C4-2B (cell line): ENCODE measurements around the gene PDGFD.

Experiments
- CTCF ChIP-seq: fragments of 450-650 bp; conservative IDR thresholded peaks from 2 replicates; pipeline ENCODE4 v1.5.1; 2017; ENCODE audit warnings: mild to moderate bottlenecking
- ZFX ChIP-seq: fragments of 450-650 bp; IDR thresholded peaks from 2 replicates; pipeline ENCODE4 v1.6.1; 2017

GRCh38 chr11:103924166-103925013 is 239.6 kb downstream of the PDGFD start:
- no peak for TF ChIP-seq CTCF
- no peak for TF ChIP-seq ZFX
